Prostate gland (tissue), 2 donors: ENCODE measurements around the gene SEC16B. TPM values are rescaled to one million over a fixed set of nuclear protein-coding genes. Genes with fewer than 3 reads are reported as not detected.

ENCODE experiments used
- DNase-seq: peaks from one replicate; pipeline ENCODE4 v3.0.0-alpha.2; 2019; ENCODE audit warnings: low spot score
- H3K27ac ChIP-seq, 2 donors: fragments of 200-600 bp; sonication (generic); 2 replicates each; pipeline ENCODE4 v1.5.1; 2017 to 2019
- H3K27me3 ChIP-seq: fragments of 200-600 bp; sonication (generic); replicated peaks from 2 replicates; pipeline ENCODE4 v1.5.1; 2019; ENCODE audit not compliant: insufficient read depth
- H3K36me3 ChIP-seq, 2 donors: fragments of 200-600 bp; sonication (generic); 1 replicate in 1 of 2; 2 replicates in 1 of 2; pipeline versions ENCODE4 v1.5.1 to v1.8.1; 2017 to 2019
- H3K4me1 ChIP-seq: fragments of 200-600 bp; sonication (generic); replicated peaks from 2 replicates; pipeline ENCODE4 v1.5.1; 2019
- H3K4me3 ChIP-seq, 2 donors: fragments of 200-600 bp; sonication (generic); 2 replicates each; pipeline ENCODE4 v1.5.1; 2017 to 2019
- H3K9me3 ChIP-seq: fragments of 200-600 bp; sonication (generic); 2 replicates; pipeline ENCODE4 v1.5.1; 2017
- POLR2A ChIP-seq: fragments of 450-650 bp; IDR thresholded peaks from one replicate; pipeline ENCODE4 v1.6.1; 2016; ENCODE audit warnings: antibody characterized with exemption, mild to moderate bottlenecking
- POLR2AphosphoS5 ChIP-seq: sonication (generic); formaldehyde crosslinking; IDR thresholded peaks from one replicate; pipeline ENCODE4 v1.6.1; 2017; ENCODE audit warnings: antibody characterized with exemption
- WGBS: methylation state at CpG from one replicate; pipeline ENCODE4 v1.1.5; 2018; 5-methylcytosine and 5-hydroxymethylcytosine counted together
- intact Hi-C: fragments of 100-400 bp; cut with DNase I; formaldehyde crosslinking; loops from one replicate; pipeline ENCODE4 v1.14.2; 2022
- total RNA-seq, 2 donors: library from RNA; depleted of rRNA; stranded (reverse); fragments of >200 nt; gene quantifications; one replicate each; pipeline ENCODE4 v1.1.0, GENCODE V29; 2016
- TF ChIP-seq, protein P1 (sequence below), 4 experiments: fragments of 200-600 bp in 2 of 4; fragments of 450-650 bp in 2 of 4; sonication (generic) in 2 of 4; IDR thresholded peaks; 1 replicate in 3 of 4; 2 replicates in 1 of 4; pipeline ENCODE4 v1.5.1; 2016 to 2019; ENCODE audit warnings: antibody characterized with exemption in 4 of 4, mild to moderate bottlenecking in 2 of 4, moderate library complexity in 2 of 4

SEC16B gene
- total RNA-seq, 2 donors from 2014 or later: 2.7 to 3.2 TPM

DNA sequence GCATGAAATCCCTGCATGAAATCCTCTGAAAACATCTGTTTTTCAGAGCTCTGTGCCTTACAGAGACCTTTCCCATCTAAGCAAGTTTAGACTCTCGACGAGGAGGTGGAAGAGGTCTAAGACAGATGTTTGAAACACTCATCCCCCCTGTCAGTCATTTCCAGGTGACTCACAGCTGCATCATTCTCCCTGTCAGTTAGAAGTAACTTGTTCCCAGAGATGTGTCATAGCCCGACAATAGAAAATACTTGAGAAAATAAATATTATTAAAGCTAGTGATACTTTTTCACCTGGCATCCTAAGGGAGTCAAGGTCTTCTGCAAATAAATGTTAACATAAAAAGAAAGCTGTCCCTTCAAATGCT, 41.6 kb upstream of the SEC16B start:
- no peak for DNase-seq
- TF ChIP-seq POLR2A (no peak), POLR2AphosphoS5 (no peak)
- TF ChIP-seq, protein P1, sequence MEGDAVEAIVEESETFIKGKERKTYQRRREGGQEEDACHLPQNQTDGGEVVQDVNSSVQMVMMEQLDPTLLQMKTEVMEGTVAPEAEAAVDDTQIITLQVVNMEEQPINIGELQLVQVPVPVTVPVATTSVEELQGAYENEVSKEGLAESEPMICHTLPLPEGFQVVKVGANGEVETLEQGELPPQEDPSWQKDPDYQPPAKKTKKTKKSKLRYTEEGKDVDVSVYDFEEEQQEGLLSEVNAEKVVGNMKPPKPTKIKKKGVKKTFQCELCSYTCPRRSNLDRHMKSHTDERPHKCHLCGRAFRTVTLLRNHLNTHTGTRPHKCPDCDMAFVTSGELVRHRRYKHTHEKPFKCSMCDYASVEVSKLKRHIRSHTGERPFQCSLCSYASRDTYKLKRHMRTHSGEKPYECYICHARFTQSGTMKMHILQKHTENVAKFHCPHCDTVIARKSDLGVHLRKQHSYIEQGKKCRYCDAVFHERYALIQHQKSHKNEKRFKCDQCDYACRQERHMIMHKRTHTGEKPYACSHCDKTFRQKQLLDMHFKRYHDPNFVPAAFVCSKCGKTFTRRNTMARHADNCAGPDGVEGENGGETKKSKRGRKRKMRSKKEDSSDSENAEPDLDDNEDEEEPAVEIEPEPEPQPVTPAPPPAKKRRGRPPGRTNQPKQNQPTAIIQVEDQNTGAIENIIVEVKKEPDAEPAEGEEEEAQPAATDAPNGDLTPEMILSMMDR (IDR thresholded peaks at IDR 0.05): no peak
- Histone ChIP-seq H3K4me3 (no peak overlapping the region), H3K27me3 (no peaks in the 10 kb centered on the region), H3K9me3 (no peaks in the 10 kb centered on the region), H3K4me1 (no peaks in the 10 kb centered on the region), H3K27ac (no peak overlapping the region), H3K36me3 (no peaks in the 10 kb centered on the region)
- intact Hi-C loops: no loop called here
- 51% methylated on average over 3 of the region's 3 CpGs for WGBS

GRCh38 chr1:178010674-178011464, 41.0 kb upstream of the SEC16B start:
- DNase-seq: no peak
- Histone ChIP-seq H3K4me1 (no peaks in the 10 kb centered on the region), H3K4me3 (no peak overlapping the region), H3K36me3 (no peaks in the 10 kb centered on the region), H3K27me3 (no peaks in the 10 kb centered on the region), H3K27ac (no peak overlapping the region), H3K9me3 (no peaks in the 10 kb centered on the region)
- intact Hi-C loops: no loop called here
- TF ChIP-seq POLR2AphosphoS5 (no peak), POLR2A (no peak)
- TF ChIP-seq, protein P1 (IDR thresholded peaks at IDR 0.05): no peak
- WGBS: 79% methylated on average over 10 of the region's 10 CpGs

- WGBS: 92% methylated on average over 4 of the region's 4 CpGs
These were observed 36.2 kb upstream of the SEC16B start for GRCh38 chr1:178006043-178006442.

GRCh38 chr1:178005450-178005849, 35.6 kb upstream of the SEC16B start:
- Histone ChIP-seq H3K4me1 (no peaks in the 10 kb centered on the region), H3K27me3 (no peaks in the 10 kb centered on the region), H3K27ac (no peak overlapping the region), H3K9me3 (no peaks in the 10 kb centered on the region), H3K4me3 (no peak overlapping the region), H3K36me3 (no peaks in the 10 kb centered on the region)
- WGBS: 75% methylated on average over 5 of the region's 5 CpGs
- no peak for TF ChIP-seq POLR2AphosphoS5
- TF ChIP-seq POLR2A: no peak
- TF ChIP-seq, protein P1 (IDR thresholded peaks at IDR 0.05): no peak
- DNase-seq: no peak
- intact Hi-C loops: no loop called here

More at GRCh38 chr1:178006043-178006442, 36.2 kb upstream of the SEC16B start:
- no peak for DNase-seq
- Histone ChIP-seq H3K36me3 (no peaks in the 10 kb centered on the region), H3K4me1 (no peaks in the 10 kb centered on the region), H3K9me3 (no peaks in the 10 kb centered on the region), H3K27ac (no peak overlapping the region), H3K27me3 (no peaks in the 10 kb centered on the region), H3K4me3 (no peak overlapping the region)
- TF ChIP-seq POLR2AphosphoS5: no peak
- TF ChIP-seq, protein P1 (IDR thresholded peaks at IDR 0.05): no peak
- no peak for TF ChIP-seq POLR2A
- intact Hi-C loops: no loop called here

DNA sequence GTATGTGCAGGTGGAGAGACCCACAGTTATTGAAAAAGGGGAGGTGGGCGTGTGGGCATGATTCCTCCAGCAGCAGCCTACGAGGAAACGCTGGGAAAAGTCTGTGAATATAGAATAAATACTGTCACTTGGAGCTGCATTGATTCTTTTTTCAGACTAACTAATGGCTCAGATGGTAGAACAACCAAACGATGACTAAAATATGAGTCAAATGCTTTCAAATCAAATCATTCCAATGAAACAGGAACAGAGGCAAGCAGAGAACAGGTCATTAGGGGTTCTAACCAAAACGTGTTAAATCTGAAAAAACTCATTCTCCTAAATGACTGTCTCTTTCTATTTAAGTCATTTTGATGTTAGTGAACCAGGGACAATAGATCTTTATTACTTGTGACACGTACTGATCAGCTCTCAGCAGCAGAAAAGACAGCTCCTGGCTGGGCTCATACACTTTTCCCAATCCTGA, 35.1 kb upstream of the SEC16B start:
- Histone ChIP-seq H3K36me3 (no peaks in the 10 kb centered on the region), H3K27me3 (no peaks in the 10 kb centered on the region), H3K27ac (no peak overlapping the region), H3K4me1 (no peaks in the 10 kb centered on the region), H3K9me3 (no peaks in the 10 kb centered on the region), H3K4me3 (no peak overlapping the region)
- TF ChIP-seq, protein P1 (IDR thresholded peaks at IDR 0.05): no peak
- no peak for TF ChIP-seq POLR2A
- no peak for TF ChIP-seq POLR2AphosphoS5
- WGBS: 72% methylated on average over 6 of the region's 6 CpGs
- no peak for DNase-seq
- intact Hi-C loops: no loop called here
